ENCODE measurements around the gene TRIM2. TPM values are rescaled to one million over a fixed set of nuclear protein-coding genes. Genes with fewer than 3 reads are reported as not detected.

Gene TRIM2
- total RNA-seq, 2 experiments from 2014 or later, result 0.06 to 0.29 TPM

GRCh38 chr4:153364061-153364460, 159.8 kb downstream of the TRIM2 start:
- H3K9me2 ChIP-seq (ENCODE audit: insufficient read depth, low read length), result no peaks in the 10 kb centered on the region
- intact Hi-C loops (cut with micrococcal nuclease; ENCODE audit: unreplicated experiment), result no loop called here
- no peaks in the 10 kb centered on the region for H4K20me1 ChIP-seq (ENCODE audit: insufficient read depth, low read length)
- POLR2A ChIA-PET, result interaction anchor here (0.7 to 2.8 kb wide), 7 partner anchors 10 to 167 kb away, joined by 3 to 11 read pairs (median 6); no protein-coding TSS in a partner anchor
- BruUV-seq (replicated peaks), result no TSS peak
- H3K9me3 ChIP-seq (ENCODE audit: low read length), result no peaks in the 10 kb centered on the region
- no peak overlapping the region for H3K27ac ChIP-seq (ENCODE audit: low read depth, low read length, poor library complexity, severe bottlenecking)
- no peaks in the 10 kb centered on the region for H3K79me2 ChIP-seq (ENCODE audit: insufficient read depth, low read depth, low read length)
- TF ChIP-seq CTCF (conservative IDR thresholded peaks at IDR 0.05; ENCODE audit: low read length), result no peak
- no peak for TF ChIP-seq EZH2phosphoT487 (IDR thresholded peaks at IDR 0.05; ENCODE audit: borderline replicate concordance, low read depth, low read length)
- no peak for DNase-seq (ENCODE audit: low spot score)
- H3K4me1 ChIP-seq (ENCODE audit: insufficient read depth, low read length, poor library complexity, severe bottlenecking), result no peaks in the 10 kb centered on the region
- no peak overlapping the region for H3K4me3 ChIP-seq (ENCODE audit: low read depth, low read length, poor library complexity, severe bottlenecking)
- H3K36me3 ChIP-seq (ENCODE audit: insufficient read depth, low read length), result peaks cover 95% of the 10 kb centered on the region
- no peak overlapping the region for H2AFZ ChIP-seq (ENCODE audit: low read length)
- H3K4me2 ChIP-seq (ENCODE audit: low read length), result no peak overlapping the region
- CTCF ChIA-PET (ENCODE audit: unreplicated experiment), result no interaction called here

- no peak overlapping the region for H3K4me3 ChIP-seq (ENCODE audit: low read depth, low read length, poor library complexity, severe bottlenecking)
- no peak overlapping the region for H2AFZ ChIP-seq (ENCODE audit: low read length)
- no peaks in the 10 kb centered on the region for H4K20me1 ChIP-seq (ENCODE audit: insufficient read depth, low read length)
- no peak overlapping the region for H3K27ac ChIP-seq (ENCODE audit: low read depth, low read length, poor library complexity, severe bottlenecking)
- no peaks in the 10 kb centered on the region for H3K9me2 ChIP-seq (ENCODE audit: insufficient read depth, low read length)
- no peak for TF ChIP-seq CTCF (conservative IDR thresholded peaks at IDR 0.05; ENCODE audit: low read length)
- no peak for TF ChIP-seq EZH2phosphoT487 (IDR thresholded peaks at IDR 0.05; ENCODE audit: borderline replicate concordance, low read depth, low read length)
- no peaks in the 10 kb centered on the region for H3K4me1 ChIP-seq (ENCODE audit: insufficient read depth, low read length, poor library complexity, severe bottlenecking)
- ChIA-PET CTCF (ENCODE audit: unreplicated experiment) (no interaction called here), POLR2A (interaction anchor here (0.7 to 2.8 kb wide), 7 partner anchors 11 to 216 kb away, joined by 3 to 11 read pairs (median 7); no protein-coding TSS in a partner anchor)
- no TSS peak for BruUV-seq (replicated peaks)
- no peak overlapping the region for H3K4me2 ChIP-seq (ENCODE audit: low read length)
- intact Hi-C loops (cut with micrococcal nuclease; ENCODE audit: unreplicated experiment), result no loop called here
- H3K79me2 ChIP-seq (ENCODE audit: insufficient read depth, low read depth, low read length), result no peaks in the 10 kb centered on the region
- H3K36me3 ChIP-seq (ENCODE audit: insufficient read depth, low read length), result peaks cover 95% of the 10 kb centered on the region
- H3K9me3 ChIP-seq (ENCODE audit: low read length), result no peaks in the 10 kb centered on the region
- no peak for DNase-seq (ENCODE audit: low spot score)
Measured at GRCh38 chr4:153365003-153365402, 160.8 kb downstream of the TRIM2 start.

- no peak for DNase-seq (ENCODE audit: low spot score)
- Histone ChIP-seq H3K4me2 (ENCODE audit: low read length) (no peak overlapping the region), H3K4me3 (ENCODE audit: low read depth, low read length, poor library complexity, severe bottlenecking) (no peak overlapping the region), H4K20me1 (ENCODE audit: insufficient read depth, low read length) (no peaks in the 10 kb centered on the region), H3K36me3 (ENCODE audit: insufficient read depth, low read length) (peaks cover 97% of the 10 kb centered on the region), H2AFZ (ENCODE audit: low read length) (no peak overlapping the region), H3K79me2 (ENCODE audit: insufficient read depth, low read depth, low read length) (no peaks in the 10 kb centered on the region), H3K27ac (ENCODE audit: low read depth, low read length, poor library complexity, severe bottlenecking) (no peak overlapping the region), H3K9me2 (ENCODE audit: insufficient read depth, low read length) (no peaks in the 10 kb centered on the region), H3K9me3 (ENCODE audit: low read length) (peaks cover 7% of the 10 kb centered on the region; the same call in 1 of the 2 replicates), H3K4me1 (ENCODE audit: insufficient read depth, low read length, poor library complexity, severe bottlenecking) (no peaks in the 10 kb centered on the region)
- ChIA-PET CTCF (ENCODE audit: unreplicated experiment) (no interaction called here), POLR2A (interaction anchor here (0.6 to 2.8 kb wide), 2 partner anchors 9 to 50 kb away, joined by 4 to 10 read pairs; no protein-coding TSS in a partner anchor)
- no peak for TF ChIP-seq CTCF (conservative IDR thresholded peaks at IDR 0.05; ENCODE audit: low read length)
- no peak for TF ChIP-seq EZH2phosphoT487 (IDR thresholded peaks at IDR 0.05; ENCODE audit: borderline replicate concordance, low read depth, low read length)
- BruUV-seq (replicated peaks), result no TSS peak
- intact Hi-C loops (cut with micrococcal nuclease; ENCODE audit: unreplicated experiment), result no loop called here
Measured at GRCh38 chr4:153366486-153366885, 162.2 kb downstream of the TRIM2 start.
